Cerebellar nuclear complex (tissue), 1 donor: Measurements from ENCODE around the gene GPHA2.

Experiments used
- DNase-seq, 2 experiments: peaks; one replicate each; lab custom pipeline; 2025; lab: John Stamatoyannopoulos, UW

The GPHA2 gene

DNA sequence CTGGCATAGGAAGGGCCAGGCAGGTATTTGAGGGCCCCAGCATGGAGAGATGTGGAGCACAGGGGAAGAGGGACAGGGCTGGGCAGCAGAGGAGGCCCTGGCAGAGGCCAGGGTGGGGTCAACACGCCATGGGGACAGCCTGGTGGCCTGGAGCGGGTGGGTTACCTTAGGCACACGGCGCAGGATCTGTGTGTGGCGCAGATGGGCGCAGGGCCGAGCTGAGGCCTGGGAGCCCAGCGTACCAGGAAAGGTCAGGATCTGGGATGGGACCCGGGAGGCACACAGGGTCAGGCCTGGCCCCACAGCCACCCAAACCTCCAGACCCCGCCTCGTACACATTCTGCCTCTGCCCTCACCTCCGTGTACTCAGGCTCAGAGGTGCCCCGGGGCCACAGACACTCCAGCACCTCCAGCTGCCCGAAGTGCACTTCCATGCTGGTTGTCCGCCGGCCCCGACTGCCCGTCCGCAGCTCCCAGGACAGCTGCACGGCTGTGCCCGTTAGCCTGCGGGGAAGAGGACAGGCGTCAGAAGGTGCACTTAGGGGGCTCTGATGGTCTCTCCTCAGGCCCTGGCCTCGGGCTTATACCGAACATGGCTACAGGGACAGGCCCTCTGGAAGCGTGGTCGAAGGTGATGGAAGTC, 25.1 kb downstream of the GPHA2 start:
- no peak for DNase-seq

DNA sequence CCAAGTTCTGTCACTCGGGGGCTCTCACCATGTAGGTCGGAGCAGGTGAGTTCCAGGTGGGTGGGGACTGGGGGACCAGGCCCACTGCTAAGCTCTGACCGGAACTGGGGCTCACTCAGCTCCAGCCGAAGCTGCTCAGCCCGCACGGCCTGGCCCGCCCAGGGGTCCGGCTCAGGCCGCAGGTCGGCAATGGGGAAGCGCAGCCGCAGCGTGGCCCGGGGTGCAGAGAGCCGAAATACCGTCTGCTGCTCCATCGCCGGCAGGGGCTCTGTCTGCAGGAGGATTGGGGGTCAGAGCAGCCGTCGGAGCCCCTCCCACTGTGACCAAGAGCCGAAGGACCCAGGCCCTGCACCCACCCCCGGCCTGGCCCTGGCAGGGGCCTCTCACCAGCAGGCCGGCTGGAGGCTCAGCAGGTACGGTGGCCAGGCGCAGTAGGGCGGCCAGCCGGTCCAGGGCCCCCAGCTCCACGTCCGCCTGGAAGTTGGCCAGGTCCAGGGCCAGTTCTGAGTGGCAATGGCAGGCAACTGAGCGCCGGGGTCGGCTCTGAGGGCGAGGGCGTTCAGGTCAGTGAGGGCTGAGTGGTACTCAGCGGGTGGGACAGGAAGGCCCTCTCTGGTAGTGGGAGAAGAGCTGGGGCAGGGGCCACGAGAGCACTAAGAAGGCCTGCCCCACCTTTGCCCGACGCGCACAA, 25.9 kb downstream of the GPHA2 start:
- no peak for DNase-seq

DNA sequence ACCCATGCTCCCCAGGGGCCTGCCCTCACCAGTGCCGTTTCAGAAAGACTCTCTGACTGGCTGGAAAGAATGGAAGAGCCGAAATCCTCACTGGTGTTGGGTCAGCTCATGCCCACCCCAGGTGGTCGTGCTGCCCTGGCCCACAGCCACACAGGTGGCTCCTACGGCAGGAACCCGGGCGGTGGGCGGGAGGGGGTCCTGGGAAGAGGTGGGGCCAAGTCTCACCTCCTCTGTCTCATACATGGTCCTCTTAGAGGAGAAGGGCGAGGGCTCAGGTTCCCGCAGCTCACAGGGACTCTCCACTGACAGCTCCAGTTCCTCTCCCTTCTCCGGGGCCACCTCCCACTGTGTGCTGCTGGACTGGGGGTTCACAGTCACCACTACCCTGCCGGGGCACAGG, 26.9 kb downstream of the GPHA2 start:
- DNase-seq = no peak

DNA sequence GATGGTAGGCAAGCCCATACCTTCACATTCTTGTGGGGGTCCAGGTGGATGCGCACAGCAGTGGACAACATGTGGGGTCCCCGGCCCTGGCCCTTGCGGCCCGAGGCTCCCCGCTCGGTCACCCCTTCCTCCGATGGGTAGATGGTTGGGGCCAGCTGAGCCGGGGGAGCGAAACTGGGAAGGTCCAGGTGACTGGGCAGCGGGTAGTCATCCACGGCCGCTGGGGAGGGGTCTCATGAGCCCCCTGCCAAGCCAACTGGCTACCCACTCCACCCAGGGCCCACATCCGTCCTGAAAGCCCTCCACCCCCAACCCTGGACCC, 29.4 kb downstream of the GPHA2 start:
- no peak for DNase-seq

DNA sequence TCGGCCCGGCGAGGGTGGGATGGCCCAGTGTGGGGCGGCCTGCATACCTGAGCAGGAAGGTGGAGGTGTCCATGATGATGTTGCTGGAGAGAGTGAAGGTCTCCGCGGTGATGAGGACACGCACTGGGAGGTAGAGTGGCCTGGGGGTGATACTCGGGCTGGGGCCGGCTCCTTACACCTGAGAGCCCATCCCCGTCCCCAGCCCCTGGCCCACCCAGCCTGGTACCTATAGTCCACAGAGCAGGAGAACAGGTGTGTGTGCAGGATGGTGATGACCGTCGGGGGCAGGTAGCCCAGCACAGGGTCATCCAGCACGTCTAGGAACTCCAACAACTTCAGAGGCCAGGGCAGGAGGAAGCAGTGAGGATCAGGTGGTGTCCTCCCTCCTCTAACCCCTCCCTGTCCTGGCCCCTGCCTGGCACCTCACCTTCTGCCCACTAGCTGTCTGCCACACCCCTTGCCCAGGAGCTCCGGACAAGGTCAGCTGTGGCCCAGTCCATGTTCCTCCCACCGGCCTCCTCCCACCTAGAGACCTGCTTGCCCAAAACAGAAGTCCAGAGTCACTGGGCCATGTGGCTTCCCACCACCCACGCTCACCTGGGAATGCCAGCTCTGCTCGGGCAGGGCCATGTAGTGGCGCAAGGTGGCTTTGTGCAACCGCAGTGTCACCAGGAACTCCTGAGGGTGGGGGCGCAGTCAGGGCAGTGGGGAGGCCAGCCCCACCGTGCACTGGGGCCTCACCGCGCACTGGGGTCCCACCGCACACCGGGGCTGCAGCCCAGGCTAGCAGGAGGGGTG, 30.0 kb downstream of the GPHA2 start:
- DNase-seq = no peak

DNA sequence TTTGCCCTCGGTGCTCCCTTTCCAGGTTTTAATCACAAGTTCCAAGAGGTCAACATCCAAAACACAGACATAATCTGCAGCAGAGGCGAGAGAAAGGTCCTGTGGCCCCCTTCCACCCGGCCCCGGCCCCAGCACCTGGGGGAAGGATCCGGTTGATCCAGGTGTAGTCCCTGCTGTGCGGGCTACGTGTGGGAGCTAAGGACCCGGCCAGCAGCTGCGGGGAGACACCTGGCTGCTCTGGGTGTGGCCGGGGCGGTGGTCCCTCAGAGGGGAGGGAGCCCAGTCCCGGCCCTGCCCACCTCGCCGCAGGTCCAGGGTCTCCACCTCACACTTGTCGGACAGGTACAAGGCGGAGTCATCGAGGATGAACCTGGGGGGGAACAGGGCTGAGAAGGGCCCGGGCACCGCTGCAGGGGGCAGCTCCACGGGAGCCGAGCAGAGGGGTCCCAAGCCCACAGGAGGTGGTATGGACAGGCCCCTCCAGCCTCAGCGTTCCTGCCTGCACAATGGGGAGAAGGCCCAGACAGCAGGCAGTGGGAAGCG, 32.3 kb downstream of the GPHA2 start:
- DNase-seq = no peak

DNA sequence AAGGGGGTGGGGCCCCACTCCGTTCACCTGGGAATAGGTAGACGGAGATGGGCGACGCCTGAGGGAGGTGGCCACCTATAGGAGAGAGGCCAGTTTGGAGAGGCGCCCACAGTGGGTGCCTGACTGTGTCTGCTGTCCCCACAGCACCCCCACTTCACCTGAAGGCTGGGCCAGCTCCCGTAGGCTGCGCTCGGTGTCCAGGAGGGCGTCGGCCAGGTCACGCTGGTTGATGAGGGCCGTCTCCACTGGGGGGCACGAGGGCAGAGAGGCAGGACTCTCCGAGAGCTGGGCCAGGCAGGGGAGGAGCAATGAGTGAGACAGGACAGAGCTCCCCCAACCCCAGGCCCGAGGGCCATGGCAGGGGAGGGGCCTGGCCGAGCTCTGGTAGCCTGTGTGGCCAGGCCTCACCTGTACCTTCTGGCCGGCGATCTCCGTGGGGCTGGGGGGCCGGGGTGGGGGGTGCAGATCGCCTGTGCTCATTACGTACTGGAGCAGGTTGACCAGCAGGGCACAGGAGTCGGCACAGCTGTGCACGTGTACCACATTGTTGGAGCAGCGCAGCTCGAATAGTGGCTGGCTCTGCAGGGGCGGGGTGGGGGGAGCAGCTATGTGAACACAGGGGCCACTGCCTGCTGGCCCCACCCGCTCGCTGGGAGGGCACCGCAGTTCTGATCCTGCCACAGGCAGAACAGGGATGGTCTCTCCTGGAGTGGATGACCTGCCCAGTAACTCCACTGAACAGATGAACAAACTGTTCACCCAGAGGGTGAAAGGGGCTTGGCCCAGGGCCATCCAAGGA, 33.4 kb downstream of the GPHA2 start:
- DNase-seq = no peak

DNA sequence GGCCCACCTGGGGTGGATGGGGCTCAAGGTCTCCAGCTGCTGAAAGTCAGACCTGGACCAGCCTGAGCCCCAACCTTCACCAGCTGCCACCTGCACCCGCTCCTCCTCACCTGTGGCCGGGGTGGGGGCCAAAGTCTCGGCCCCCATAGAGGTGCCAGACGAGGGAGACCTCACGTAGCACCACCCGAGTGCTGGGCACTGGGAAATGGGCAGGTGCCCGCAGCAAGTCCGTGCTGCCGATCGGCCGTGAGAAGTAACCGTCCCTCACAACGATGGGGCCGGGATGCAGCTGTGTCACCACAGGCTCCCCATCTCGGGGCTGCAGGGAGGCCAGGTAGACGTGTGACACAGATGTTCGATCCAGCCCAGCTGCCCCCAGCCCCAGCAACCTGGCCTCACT, 34.9 kb downstream of the GPHA2 start:
- DNase-seq = no peak

DNA sequence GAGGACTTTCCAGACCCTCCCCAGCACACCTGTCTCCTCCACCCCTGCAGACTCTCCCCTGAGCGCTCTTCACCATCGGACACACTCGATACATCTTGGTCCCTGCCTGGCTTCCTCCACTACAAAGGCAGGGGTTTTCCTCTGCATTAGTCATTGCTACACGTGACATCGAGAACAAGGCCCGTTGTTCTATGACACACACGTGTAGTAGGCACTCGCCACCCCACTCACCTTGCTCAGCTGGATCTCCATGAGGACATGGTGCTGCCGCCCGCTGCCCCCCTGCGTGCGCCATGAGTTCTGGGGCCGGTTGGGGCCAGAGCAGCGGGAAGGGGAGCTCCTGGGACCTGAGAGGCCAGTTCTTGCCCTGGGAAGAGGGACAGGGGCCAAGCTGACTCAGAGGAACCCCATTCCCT, 35.4 kb downstream of the GPHA2 start:
- no peak for DNase-seq

DNA sequence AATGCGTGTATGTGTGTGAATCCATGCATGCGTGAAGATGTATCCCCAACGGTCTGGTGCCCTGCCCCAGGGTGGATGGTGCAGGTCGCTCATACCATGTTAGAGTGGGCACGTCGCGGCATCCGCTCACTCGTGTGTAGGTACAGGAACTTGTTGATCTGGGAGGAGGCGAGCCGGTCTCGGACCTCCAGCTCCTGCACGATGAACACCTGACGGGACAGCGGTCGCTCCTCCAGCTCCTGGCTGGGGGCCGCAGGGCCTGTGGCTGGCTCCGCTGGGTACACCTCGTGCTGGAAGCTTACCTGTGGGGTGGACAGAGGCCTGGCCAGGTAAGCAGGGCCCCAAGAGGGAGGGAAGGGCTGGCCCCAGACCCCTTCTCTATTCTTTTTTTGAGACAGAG, 37.2 kb downstream of the GPHA2 start:
- no peak for DNase-seq

DNA sequence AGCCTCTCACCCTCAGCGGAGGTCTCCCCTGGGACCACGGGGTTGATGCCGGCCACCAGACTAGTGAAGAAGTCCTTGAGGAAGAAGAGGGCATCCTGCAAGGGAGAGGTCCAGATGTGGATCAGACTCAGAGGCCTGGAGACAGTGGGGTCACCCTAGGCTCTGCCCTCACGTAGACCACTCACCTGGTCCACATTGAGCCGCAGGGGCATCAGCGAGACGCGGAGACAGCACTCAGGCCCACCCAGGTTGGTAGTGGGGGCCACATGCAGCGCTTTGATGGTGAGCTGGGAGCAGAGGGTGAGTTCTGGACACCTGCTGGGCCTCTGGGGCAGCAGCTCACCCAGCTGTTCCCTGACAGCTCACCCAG, 37.6 kb downstream of the GPHA2 start:
- no peak for DNase-seq

DNA sequence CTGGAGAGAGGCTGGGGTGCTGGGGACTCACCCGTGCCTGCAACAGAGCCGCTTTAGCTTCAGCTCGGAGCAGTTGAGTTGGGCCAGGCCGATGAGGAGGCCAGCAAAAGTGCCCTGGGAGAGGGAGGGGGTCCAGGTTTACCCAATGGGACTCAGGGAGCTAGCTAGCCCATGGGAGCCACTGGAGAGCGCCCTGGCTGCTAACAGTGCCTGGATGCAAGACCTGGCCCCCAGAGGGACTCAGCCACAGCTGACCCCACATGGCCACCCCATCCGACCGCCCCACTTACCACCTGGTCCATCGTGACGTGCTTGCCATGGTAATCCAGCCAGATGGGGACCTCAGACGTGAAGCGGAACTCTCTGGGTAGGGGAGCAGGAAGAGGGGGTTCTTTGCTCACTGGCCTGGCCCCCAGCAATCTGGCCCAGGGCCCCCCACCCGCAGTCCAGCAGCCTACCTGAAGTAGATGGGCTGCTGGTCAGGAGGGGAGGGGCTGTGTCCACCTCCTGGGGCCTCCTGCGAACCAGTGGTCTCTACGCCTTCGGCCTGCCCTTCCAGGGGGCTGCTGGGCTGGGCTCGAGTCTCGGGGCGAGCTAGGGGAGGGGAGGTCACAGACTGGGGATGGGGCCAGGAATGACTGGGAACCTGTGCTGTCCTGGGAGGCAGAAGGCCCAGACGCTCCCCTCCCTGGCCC, 38.2 kb downstream of the GPHA2 start:
- DNase-seq = no peak

DNA sequence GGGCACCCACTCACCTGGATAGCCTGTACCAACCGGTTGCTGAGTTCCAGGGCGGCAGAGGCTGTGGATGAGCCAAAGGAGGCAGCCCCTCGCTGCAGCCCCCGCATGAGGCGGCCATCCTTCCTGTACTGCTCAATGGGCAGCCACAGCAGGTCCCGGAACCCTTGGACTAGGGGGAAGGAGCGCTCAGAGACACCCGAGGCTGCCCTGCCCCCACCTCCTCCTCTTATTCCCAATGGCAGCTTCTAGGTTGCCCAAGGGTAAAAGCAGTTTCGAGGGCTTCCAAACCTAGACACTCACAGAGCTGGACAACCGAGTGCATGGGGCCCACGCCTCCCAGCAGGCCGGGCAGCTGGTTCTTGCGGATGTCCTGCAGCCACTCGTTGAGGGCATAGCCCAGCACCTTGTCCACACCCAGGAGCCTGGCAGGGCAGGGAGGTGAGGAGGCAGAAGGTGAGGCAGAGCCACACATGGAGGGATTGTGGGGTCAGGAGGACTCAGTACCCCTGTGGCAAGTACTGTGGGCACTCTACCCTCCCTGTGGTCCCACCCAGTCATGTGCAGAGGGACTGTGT, 39.2 kb downstream of the GPHA2 start:
- DNase-seq = no peak

DNA sequence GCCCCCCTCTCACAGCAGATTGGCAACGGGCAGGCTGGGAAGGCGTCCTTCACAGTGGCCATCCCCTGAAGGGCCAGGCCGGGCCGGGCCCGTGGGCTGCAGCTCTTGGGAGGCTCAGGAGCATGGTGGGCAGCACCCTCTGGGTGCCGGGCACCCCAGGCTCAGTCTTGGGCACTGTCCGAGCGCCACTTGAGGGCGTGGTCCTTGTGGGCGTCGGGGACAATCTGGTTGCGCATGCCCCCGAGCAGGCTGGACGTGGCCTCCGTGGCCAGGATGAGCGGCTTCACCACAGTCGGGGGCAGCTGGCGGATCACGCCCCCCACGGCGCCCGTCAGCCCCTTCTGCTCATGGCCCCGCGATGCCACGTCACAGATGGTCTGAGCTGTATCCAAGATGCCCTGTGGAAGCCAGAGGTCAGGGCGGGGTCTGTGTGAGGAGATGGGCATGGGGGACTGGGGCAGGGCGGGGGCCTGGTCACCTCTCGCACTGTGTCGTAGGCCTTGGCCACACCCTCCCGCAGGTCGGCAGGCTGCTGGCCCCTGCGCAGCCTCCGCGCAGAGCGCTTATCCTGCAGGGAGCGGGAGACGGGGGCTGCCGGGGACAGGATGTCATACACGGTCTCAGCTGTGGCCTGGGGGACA, 40.8 kb downstream of the GPHA2 start:
- DNase-seq = no peak

DNA sequence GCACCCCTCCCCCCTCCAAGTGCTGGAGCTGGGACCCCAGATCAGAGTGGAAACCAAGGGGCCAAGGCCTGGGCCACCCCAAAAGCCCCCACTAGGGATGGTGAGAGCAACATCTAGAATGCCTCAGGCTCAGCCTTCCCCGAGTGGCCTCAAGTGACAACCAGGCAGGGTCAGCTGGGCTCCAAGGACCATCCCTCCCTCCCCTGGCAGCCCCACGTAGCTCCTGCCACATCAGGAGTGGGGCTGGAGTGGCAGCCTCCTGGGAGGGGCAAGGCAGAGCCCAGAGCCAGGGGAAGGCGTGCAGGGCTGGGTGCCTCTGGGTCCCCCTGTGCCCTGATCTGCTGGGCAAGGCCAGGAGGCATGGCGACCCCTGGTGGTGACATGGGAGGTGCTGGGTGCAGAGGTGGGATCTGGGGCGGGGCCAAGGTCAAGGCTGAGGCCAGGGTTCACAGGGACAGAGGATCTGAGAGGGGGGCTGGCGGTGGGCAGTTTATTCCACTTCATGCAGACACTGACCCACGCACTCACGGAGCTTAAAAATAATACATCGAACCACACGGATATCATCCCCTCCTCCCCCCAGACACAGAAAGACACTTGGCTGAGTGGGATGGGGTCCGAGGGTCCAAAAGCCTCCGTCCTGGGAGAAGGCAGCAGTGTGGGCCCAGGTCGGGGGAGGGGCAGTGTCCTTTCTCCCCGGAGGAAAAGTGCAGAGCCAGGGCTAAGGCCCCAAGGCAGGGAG, 41.5 kb downstream of the GPHA2 start:
- DNase-seq = no peak

DNA sequence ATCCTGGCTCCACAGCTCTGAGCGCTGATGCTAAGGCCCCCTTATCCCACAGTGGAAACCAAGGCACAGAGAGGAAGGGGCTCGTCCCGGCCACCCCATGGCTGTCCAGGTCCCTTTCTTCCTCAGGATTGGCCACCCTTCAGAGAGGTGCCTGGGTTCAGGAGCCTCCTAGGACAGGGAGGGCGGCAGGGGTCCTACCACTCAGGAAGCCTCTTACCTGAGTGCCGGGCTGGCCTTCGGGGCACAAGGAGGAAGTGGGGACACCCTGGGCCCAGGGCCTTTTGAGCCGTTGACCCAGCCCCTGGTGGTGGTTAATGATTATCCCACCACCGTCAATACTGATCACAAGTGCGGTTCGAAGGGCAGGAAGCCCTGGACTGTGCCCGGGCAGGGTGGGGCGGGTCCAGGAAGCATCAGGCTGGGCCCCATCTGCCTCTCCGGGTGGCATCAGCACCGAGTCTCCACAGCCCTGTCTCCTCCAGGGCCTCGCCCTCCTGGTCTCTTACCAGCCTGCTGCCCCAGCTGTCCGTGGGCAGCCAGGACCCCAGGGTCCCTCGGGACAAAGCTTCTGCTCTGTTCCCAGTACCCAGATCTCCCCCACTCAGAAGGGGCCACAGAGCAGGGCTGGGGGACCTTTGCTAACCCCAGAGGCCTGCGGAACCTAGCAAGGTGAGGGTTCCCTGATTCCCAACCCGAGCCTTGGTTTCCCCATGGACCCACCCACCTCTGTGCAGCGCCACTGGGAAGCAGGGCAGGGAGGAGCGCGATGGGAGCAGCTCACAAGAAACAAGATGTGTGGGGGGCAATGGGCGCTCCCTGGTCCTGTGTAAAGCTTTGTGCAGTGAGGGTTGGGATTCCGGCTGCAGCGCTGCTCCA, 42.3 kb downstream of the GPHA2 start:
- DNase-seq = no peak

DNA sequence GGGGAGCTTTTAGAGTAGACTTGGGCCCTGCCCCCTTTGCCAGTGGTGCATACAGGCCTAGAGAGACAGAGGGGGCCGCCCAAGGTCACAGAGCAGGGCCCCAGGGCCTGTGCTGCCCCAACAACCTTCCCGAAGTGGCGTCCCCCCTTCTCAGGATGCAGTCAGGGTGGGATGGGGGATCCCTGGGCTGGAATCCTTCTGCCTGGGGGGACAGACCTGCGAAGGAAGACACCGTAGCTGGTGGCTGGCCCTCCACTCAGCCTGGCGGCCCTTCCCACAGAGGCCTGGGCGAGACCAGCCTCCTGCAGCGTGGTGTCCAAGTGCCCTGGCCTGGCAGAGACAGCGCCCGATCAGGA, 42.9 kb downstream of the GPHA2 start:
- no peak for DNase-seq

DNA sequence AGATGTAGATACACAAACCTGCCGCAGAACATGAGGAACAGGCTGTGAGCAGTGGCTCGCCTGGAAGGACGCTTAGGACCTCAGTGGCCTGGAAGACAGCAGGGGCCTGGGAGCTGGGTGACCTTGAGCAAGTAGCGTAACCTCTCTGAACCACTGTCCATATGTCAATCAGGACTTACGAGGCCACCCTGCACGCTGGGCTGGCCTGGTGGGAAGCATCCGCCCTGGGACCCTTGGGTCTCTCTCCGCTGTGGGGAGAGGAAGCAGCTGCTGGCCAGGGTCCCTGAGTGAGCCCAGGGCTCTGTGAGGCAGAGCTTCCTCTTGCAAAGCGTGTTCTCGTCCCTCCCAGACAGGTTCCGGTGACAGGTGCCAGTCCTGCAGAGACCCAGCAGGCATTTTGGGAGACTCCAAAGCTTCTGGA, 43.3 kb downstream of the GPHA2 start:
- DNase-seq = no peak

DNA sequence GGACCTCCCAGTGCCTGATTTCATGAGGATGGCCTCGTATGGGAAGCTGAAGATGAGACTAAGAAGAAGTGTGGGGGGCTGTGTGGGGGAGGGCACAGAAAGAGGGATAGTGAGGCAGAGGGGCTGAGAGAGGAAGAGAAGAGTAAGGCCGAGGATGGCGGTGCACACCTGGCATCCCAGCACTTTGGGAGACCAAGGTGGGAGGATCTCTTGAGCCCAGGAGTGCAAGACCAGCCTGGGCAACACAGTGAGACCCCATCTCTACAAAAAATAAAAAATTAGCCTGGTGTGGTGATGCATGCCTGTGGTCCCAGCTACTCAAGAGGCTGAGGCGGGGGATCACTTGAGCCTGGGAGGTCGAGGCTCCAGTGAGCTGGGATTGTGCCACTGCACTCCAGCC, 43.8 kb downstream of the GPHA2 start:
- no peak for DNase-seq
